CD4-positive, alpha-beta T cell treated with Interleukin-15 for 4 hours (primary cell): ENCODE results near the gene ITM2C.

ENCODE experiments used
- DNase-seq: peaks from one replicate; pipeline ENCODE4 v3.0.0-alpha.2; 2020; ENCODE audit warnings: low spot score

The ITM2C gene

DNA sequence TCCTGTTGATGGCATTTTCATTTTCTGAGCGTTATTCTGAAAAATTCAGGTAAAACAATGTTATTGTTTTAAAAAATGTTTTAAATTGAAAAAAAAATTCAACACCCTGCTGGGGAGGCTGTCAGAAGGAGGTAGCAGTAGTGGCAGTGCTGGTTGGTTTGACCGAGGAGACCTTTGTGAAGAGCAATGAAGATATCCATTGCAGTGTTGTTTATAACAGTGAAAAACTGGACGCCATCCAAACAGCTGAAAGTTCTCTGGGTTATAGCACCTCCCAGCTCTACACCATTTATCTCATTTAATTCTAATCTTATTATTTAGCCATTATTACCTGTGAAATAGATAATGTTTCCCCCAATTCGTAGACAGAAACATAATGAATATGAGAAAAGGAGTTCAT lies 12.6 kb upstream of the ITM2C start:
- no peak for DNase-seq

DNA sequence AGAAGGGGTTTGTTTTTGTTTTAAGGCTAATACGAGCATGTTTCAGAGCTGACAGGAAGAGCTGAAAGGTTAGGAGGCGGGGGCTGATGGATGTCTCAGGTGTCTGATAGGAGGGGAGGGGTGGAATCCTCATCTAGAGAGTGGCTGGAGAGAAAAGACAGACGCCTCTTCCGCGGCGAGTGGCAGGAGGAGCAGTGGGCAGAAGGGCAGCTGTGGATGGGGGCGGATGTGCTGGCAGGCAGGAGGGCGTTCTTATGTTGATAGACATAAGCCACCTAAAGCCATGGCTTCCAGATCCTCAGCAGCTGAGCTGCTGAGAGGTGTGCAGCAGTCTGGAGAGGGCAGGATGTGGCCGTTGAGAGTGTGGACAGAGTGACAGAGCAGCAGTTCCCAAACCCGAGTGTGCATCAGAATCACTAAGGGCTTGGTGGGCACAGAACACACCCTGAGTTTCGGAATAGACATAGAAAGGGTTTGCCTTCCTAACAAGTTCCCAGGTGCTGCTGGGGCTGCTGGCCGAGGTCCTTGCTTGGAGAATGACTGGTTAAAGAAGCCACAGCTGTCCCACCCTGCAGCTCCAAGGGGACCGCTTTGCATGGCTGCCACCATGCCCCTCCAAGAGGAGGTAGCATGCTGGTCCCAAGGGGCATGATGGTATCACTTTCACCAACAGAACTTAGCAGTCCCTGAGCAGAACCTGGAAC lies 3.0 kb upstream of the ITM2C start:
- DNase-seq, result no peak

DNA sequence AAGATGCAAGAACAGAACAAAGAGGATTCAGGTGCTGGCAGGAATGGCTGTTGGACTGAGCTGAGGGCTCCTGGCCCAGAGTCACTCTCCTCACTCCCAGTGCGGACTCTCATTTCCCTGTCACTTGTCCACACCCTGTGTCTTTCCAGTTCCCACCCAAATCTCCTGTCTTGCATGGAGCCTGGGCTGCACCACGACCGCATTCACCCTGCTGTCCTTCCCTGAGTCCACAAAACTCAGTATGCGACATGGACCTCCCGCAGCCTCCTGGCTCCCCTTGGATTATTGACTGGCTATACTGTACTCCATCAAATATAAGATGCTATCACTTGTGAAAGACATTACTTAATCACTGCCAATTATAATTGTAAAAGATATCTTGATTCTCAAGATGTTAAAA lies 2.5 kb upstream of the ITM2C start:
- DNase-seq, result no peak

DNA sequence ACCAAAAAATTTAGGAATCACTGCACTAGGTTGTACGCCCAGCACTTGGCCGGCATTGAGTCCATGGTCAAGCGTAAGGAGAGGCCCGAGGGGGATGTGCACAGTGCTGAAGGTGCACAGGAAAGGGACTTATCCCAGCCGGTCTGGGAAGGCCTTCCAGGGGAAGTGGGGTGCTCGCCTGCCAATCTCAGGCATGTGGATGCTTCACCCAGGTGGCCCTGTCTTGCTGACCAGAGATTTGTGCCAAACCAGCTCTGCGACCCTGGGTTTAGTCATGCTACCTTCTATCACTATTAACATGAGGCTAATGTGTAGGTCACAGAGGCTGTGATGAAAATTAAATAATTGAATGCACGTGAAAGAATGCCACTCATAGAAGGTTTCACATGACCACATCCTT lies 1.7 kb upstream of the ITM2C start:
- DNase-seq, result no peak

DNA sequence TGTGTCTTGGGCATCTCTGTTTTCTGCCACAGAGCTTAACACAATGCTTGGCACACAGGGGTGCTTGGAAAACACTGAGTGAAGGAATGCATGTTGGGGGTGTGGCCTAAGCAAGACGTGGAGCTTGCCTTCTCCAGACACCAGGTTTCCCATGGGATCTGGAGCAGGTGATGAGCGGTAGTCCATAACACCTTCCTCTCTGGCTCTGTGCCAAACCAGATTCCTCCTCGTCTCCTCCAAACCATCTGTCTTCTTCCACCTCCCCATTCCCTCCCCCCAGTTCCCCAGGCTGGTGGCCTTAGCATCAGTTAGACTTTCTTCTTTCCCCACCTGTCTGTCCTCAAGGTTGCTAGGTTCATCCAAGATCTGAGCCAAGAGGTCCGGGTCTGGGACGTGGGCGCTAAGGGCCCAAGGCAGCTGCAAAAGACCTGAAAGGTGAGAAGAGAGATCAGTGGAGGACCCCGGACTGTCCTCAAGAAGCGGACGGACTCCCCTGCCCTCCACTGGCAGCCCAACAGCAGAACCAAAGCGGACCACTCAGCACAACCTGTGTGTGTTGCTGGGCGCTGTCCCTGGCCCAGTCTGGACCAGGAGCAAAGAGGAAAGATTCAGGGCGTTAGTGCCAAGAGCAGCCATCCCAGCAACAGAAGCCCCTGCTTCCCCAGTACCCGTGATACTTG lies 1.2 kb upstream of the ITM2C start:
- no peak for DNase-seq

DNA sequence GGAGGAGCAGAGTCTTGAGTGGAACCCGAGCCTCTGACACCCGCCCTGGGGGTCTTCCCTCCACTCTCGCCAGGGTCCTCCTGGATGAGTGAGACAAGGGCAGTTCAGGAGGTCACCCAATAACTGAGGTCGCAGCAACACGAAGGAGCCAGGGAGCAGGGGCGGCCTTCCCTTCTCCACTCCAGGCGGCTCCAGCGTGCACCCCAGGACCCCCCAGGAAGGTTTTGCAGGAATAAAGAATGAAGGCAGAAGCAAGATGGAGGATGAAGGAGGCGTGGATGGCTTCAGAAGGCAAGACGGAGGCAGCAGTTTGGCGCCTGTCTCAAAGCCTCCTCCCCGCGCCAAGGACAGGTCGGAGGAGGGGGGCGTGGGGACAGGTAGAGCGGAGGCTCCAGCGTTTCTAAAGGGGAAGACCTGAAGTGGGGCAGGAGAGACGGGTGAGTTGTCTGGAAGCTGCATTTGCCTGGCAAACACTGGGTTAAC lies 579 bp upstream of the ITM2C start:
- DNase-seq, result no peak

DNA sequence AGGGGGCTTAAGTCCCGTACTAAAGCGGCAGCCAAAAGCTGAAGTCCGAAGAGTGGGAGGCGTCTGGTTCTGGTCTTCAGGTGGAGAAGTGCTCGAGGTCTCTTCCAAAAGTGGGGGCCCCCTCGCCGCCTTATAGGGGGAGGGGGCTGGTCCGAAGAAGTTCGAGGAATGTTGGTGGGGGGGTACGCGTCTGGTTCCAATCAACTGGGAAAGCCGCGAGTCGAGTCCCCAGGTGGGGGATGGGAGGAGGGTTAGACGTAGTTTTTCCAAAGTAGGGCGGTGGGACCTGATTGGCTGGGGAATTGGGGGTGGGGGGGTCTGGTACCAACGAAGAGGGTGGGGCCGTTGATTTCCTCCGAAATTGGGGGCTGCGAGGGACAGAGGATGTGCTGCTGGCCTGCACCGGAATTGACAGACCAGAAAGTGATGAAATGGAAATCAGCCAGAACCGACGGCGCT lies 594 bp downstream of the ITM2C start:
- DNase-seq, result no peak

DNA sequence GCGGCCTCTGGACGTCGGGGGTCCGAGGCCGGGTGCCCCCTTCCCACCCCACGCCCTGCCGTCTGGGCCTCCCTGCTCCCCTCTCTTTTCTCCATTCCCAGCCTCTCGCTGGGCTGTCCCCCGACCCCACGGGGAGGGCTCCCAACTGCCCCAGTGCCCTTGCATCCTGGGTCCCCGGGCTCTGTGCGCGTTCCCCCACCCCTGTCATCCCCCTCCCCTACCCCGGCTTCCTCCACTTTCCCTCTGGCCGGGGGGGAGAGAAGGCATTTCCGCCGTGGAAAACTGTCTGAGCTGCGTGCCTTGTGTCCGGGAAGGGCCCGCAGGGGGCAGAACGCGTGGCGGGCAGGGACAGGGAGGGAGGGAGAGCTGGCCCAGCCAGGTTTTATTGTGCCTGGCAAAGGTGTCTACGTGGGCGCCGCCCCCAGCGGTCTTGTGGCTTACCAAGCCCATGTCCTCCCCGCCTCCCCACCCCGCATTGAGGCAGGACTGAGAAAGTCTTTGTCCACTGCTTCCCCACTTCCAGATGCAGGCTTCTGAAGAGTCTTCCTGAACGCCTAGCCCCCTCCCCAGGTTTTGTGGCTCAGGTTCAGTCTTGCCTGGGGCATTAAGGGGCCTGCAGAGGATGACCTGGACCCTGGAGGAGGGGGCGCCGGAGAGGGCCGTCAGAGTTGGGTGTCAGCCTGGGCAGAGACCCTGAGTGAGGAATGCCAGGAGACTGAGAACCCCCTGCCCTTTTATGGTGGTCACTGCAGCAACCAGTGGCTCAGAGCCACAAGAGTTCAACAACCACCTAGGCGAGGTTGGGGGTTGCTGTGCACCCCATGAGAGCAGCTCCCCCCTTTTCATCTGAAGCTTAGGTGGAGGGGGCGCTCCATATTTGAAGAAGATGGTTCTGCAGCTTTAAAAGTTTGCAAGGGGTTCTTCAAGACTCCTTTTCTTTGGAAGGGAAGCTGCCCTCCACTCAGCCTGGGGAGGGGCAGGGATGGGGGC lies 1.3 kb downstream of the ITM2C start:
- no peak for DNase-seq

DNA sequence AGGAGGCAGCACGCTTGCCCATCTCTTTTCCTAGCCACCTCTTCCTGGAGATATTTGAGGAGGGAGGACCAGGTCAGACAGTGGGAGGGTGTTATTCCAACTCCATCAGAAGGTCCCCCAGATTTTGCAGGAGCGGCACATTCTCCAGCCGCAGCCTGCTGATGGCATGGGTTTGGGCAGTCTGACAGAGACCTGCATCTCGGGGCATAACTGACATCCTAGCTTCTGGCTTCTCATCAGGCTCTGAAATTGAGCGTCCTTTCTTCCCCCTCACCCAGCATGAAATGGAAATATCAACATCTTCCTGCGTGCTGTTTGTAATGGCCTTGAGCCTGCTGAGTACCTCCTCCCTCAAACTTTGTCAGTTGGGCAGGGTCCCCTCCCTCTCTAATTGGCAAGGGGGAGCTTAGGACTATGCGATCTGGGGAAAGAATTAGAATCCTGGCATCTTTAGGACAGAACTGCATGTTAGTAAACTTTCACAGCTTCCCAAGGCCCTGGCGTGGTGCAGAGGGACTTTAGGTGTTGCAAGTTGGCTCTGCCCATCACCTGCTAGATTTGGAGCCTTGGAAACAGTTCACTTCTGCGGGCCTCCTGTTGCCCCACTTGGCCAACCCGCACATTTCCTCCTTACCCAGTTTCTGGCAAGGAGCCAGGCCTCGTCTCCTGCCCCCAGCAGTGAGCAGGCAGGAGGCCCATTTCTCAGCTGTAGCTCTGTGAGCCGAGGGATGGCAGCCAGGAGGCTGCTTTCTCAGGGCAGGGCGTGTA lies 2.2 kb downstream of the ITM2C start:
- peak; percentile 57 for DNase-seq

DNA sequence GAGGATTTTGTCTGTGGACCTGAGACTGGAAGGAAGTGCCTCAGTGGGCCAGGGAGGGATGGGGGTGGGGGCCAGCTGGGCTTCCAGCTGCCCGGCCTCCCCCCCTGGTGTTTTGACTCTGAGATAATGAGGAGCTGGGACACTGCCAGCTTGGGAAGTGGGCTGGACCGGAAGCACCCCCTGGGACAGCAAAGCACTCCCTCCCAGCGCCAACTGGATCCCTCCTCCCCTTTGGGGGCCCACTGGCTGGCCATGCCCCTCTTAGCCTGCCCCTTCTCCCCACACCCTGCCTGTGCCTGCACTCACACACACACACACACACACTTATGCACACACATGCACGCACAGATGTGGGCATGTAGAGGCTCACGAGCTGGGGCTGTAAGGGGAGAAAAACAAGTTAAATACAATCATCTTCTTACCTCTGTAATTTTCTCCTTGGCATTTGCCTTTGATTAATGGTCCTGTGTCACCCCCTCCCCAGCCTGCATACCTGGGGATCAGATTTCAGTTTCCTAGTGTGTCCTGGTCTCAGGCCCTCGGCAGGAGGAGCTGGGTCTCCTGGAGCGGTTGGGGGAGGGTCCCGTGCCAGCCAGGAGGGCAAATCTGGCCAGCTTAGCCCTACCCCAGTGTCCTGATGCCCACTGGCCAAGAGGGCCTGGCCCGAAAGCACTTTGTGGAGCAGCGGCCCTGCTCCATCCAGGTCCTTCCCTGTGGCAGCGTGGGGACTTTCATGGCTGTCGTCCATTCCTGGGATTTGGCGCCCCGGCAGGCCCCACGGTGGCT lies 3.6 kb downstream of the ITM2C start:
- DNase-seq, result no peak

DNA sequence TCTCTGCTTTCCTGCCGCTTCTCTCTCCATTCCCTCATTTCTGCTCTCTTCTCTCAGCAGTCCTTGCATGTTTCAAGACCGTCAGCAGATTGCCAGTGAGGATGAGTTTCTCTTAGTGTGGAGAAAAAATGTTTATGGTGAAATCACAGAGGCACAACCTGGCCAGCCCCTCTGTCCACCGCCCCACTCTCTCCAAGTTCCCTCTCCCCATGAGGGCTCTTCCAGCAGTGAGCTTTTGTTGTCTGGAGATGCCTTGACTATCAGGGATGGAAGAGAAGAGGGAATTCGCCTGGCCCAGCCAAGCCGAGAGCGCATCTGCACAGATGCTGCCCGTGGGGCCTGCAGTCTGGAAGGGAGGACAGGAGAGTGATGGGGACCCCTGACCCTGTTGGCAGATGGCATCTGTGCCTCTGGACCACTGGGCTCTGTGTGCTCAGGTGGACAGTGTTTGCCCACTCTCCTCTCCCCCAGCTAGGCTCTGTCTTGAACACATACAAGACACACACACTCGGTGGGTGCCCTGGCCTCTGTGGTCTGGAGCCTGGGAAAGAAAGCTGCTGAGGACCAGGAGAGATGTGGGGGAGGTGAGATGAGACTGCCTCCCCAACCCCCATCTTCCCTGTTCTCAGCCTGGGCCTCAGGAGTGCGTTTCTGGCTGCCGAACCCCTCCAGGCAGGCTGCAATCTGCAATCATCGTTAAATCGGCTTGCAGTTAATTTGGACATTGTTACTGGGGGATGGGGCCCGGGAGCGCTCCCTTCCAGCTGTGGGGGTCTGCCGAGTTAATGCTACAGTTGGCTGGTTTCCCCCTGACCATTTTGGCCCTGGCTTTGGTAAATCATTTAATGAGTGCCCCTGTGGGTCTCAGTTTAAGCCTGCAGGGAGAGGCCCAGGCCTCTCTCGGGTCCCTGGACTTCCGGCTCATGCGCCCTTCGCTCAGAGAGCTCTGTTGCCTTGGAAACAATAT lies 4.5 kb downstream of the ITM2C start:
- DNase-seq, result no peak

DNA sequence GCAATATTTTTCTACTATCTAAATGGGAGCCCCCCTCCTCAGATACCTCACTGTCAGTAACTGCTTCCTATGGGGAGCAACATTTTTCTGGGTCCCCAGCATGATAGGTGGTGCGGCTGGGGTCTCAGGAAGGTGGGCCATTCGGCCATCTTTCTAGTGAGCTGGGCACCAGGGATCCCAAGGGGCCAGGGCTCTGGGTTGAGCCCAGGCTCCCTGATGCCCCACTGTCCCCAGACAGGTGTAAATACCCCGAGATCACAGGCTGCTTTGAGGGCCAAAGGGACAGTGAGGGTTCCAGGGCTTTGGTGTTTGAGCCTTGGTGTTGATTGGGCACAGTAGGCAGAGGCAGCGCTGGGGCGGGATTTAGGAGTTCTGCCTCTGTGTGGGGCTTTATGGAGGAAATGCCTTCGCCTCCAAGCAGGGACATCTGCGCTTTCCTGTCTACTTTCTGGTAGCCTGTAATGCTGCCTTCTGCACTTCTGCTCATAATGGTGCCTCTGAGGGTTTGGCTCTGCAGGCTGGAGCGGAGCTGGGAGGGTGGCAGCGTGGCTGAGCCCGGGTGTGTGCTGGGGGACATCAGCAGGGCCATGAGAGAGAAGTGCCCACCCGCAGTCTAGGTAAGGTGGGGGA lies 5.3 kb downstream of the ITM2C start:
- no peak for DNase-seq

DNA sequence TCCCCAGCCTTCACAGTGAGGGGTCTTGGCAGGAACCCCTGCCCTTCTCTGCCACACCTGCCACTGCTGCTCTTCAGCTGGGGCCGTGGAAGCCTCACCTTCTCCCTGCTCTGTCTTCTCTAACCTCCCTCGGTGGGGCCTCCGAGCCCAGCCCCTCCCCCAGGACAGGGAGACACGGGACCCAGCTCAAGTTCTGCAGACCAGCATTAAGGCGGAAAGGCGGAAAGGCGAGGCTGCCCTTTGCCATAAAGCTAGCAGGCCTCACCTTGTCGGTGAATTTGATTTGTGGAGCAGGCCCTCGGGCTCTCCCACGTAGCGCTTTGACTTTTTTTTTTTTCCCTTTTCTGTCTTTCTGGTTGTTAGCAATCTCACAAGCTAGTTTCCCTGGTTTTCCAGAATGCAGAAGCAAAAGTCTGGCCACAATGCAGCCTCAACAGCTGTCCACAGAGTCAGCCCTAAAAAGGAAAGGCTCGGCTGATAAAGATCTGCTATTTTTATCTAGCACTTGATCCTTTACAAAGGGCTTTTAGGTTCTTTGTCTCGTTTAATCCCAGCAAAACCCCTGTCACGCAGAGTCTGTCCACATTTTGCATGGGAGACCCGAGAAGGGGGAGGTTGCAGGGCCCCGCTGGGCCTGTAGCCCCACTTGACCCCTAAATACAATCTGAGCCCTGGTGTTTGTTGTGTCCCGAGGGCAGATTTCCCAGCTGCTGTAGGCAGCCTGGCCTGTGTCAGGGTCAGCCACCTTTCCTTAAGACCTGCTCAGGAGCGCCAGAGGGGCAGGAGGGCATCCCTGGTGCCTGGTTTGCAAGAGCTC lies 6.0 kb downstream of the ITM2C start:
- no peak for DNase-seq

DNA sequence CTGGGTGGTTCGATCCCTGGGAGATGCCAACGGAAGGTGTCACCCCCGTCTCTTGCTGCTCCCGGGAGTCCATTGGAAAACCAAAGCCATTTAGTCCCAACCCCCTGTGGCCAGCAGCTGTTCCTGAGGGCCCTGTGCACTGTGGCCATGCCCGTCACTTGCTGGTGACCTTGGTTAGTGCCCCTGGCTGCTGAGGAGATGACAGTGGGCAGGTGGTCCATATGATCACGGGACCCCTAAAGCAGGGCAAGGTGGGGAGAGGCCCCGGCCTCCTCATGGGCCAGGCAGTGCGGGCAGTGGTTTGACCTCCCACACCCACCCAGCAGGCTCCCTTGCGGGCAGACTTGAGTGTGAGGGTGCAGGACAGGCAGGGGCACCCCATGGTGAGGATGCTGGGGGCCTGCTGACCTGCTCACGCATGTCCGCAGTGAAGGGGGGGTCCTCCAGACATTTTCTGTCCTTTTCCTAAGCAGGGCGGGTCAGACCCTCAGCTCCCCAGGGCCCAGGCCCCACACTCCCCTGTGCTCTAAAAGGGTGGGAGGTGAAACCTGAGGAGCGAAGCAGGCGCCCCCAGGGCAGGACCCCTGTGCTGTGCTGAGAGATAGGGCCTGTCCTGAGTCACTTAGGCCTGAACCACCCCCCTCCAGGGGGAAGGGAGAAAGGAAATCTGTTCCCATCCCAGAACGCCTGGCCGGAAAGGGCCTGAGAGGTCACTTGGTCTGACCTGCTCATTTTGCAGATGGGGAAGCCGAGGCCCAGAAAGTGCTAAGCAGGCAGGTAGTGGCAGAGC lies 6.8 kb downstream of the ITM2C start:
- DNase-seq, result no peak

DNA sequence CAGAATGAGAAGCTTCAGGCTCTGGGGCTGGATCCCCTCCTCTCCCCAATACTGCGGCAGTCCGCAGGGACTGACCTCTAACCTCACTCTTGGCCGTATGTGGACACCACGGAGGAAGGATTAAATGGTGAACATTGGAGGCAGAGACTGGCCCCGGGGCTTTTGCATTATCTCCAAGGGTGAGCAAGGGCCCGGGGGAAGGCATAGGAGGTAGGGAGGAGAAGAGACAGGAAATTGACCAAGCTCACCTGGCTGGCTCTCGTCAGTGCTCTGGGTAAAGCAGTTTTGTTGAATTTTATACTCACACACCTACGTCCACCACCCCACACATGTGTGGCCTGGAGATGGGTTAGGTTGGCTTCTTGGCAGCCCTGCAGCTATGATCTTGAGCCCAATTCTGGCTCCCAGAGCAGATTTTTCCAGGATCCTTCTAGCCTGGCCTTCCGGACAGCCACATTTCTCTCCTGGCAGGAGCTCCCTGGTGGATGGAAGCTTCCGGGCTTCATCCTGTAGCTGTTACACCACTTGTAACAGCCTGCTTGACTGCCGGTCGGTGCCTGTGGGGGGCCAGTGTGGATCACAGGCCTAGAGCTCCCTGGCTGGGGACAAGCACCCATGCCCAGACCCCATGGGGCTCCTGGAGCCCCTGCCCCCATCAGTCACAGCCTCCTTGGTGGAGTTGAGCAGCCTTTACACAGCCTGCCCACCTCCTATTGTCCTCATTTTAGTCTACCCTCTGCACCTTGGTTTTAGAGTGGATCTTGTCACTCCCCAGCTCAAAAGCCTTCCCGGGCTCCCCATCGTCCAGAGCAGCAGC lies 7.6 kb downstream of the ITM2C start:
- no peak for DNase-seq

DNA sequence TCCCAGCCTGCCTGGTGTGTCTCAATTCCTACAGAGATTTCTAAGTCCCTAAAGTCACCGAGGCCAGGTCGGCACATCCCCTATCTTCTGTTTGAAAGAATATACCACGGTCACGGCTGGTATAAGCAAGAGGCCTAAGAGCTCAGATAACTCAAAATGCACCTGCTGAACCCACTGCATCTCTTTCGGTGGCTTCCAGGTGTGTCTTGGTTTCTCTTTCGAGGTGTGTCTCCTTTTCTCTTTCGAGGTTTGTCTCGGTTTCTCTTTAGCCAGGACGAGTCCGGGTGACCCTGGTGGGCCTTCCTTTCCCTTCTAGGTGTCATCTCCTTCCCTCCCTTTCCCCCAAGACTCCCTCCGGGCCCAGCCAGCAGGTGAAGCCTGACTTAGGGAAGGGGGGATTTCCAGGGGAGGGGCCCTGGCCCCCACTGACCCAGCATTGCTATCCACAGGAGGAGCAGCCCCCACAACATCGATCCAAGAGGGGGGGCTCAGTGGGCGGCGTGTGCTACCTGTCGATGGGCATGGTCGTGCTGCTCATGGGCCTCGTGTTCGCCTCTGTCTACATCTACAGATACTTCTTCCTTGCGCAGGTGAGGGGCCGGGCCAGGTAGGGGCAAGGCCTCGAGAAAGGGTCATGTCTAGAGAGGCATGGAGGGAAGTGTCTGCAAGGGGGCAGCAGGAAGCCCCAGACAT lies 8.4 kb downstream of the ITM2C start:
- DNase-seq, result no peak
